NB4 (cell line): ENCODE measurements around the gene ARHGAP19.

Experiments used
- CTCF ChIP-seq: IDR thresholded peaks from one replicate; pipeline ENCODE4 v1.5.1; 2012; ENCODE audit warnings: low read depth, low read length
- MAX ChIP-seq: IDR thresholded peaks from 2 replicates; pipeline ENCODE4 v1.6.1; 2011; ENCODE audit warnings: low read depth, low read length
- MYC ChIP-seq: IDR thresholded peaks from 2 replicates; pipeline ENCODE4 v1.6.1; 2011; ENCODE audit warnings: low read depth, low read length

GRCh38 chr10:97292097-97292861, at the start of gene ARHGAP19:
- TF ChIP-seq CTCF (no peak), MAX (peak; percentile 59), MYC (peak; percentile 77)
